Naive B cell (primary cell): Measurements from ENCODE around the gene RCOR2. TPM values are rescaled to one million over a fixed set of nuclear protein-coding genes. Genes with fewer than 3 reads are reported as not detected.

Source experiments
- ATAC-seq, 2 donors: fragments of 150-1000 bp; cut with Tn5 transposase; 2 replicates each; pipeline ENCODE4 v1.10.0; 2021; ENCODE audit warnings: low read depth in 2 of 2, mild to moderate bottlenecking in 2 of 2, moderate library complexity in 2 of 2
- DNase-seq: peaks from one replicate; pipeline ENCODE4 v3.0.0; 2022
- H3K27ac Mint-ChIP-seq, 6 donors: one replicate each; pipeline ENCODE4 v1.8.0; 2020 to 2022; ENCODE audit warnings: mild to moderate bottlenecking in 6 of 6, mixed read lengths in 6 of 6, moderate library complexity in 5 of 6, inconsistent platforms in 2 of 6
- H3K27me3 Mint-ChIP-seq, 3 donors: one replicate each; pipeline ENCODE4 v1.8.0; 2021 to 2022; ENCODE audit warnings: mixed read lengths in 3 of 3, mild to moderate bottlenecking in 1 of 3
- H3K36me3 Mint-ChIP-seq, 2 donors: one replicate each; pipeline ENCODE4 v1.8.0; 2020 to 2022; ENCODE audit warnings: mixed read lengths in 2 of 2, inconsistent platforms in 1 of 2, mild to moderate bottlenecking in 1 of 2
- H3K4me1 Mint-ChIP-seq, 3 donors: one replicate each; pipeline ENCODE4 v1.8.0; 2020 to 2022; ENCODE audit warnings: mixed read lengths in 3 of 3, inconsistent platforms in 1 of 3, mild to moderate bottlenecking in 1 of 3, moderate library complexity in 1 of 3
- H3K4me3 Mint-ChIP-seq, 8 donors: one replicate each; pipeline ENCODE4 v1.8.0; 2020 to 2022; ENCODE audit warnings: mild to moderate bottlenecking in 8 of 8, mixed read lengths in 8 of 8, moderate library complexity in 8 of 8, inconsistent platforms in 2 of 8
- H3K9me3 Mint-ChIP-seq, 7 donors: one replicate each; pipeline ENCODE4 v1.8.0; 2020 to 2022; ENCODE audit warnings: mixed read lengths in 7 of 7, mild to moderate bottlenecking in 5 of 7, inconsistent platforms in 2 of 7, moderate library complexity in 1 of 7
- polyA plus RNA-seq, 6 donors: library from polyadenylated mRNA; unstranded; fragments of 300-500 nt; fragmentation: Illumina TruSeq; gene quantifications; one replicate each; pipeline ENCODE4 v1.2.3, GENCODE V29; 2021; ENCODE audit warnings: low read depth in 6 of 6

The RCOR2 gene
- polyA plus RNA-seq, 6 donors from 2014 or later = not detected

DNA sequence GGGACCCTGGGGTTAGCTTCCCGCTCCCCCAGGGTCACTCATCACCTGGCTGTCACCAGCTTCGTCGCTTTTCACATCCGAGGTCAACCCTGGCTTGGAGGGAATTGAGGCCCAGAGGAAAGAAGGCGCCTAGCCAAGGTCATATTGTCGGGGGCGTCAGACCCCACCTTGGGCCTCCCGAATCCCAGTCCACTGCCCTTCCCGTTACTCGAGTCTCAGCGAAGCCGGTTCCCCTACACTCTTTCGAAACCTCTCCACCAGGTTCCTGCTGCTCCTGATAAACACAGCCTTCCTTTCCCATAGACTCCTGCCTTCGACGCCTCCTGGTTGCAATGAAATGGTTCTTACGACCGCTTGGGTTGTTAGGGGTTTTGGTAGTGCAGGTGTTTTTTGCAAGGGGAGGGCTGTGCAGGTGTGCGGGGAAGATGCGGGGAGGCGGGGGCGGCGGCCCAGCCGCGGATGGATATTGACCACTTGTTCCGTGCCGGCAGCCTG, 22.5 kb upstream of the RCOR2 start:
- DNase-seq (no peak), ATAC-seq (no peak)
- peaks cover 36 to 49% (median 47%) of the 10 kb centered on the region in 3 donors for H3K4me1 Mint-ChIP-seq
- H3K4me3 Mint-ChIP-seq = peak overlapping the region; percentile 78 to 94 (median 91)
- no peaks in the 10 kb centered on the region for H3K36me3 Mint-ChIP-seq
- peak overlapping the region; percentile 76 to 97 (median 83) for H3K27ac Mint-ChIP-seq
- no peaks in the 10 kb centered on the region for H3K27me3 Mint-ChIP-seq
- no peaks in the 10 kb centered on the region for H3K9me3 Mint-ChIP-seq

DNA sequence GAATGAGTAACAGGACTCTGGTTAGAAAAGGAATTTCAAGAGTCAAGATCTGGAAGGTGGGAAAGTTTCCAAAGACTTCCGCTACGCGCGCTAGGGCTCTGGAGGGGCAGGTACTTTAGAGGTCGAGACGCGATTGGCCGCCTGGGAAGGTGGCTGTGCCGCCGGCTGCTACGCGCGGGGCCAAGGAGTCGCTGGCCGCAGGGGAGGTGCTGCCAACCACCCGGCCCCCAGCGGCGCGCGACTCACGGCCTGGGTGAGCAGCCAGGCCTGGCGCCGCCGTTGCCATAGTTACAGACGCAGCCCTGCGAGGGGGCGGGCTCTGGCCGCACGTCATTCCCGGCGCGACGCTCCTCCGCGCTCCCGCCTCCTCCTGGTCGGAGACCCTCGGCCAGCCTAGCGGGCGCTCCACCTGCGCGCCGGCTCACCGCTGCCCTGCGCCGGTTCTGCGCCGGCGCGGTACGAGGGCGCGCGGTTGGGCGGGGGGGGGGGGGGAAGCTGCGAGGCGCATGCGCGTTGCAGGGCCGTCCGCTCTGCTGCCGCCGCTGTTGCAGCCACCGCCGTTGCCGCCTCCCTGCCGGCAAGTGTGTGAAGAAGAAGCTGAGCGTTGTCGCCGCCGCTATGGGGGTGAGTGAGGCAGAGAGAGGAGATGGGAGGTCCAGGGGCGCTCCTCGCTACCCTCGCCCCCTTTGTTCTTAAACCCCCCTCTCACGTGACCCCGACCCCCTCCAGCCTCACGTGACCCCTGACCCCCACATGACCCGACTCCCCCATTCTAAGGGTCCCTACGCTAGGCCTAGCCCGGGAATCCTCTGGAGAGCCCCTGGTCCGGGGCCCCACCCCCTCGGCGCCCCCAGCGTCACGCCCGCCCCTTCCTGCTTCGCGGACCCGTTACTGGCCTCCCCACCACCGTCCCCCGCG, 21.8 kb upstream of the RCOR2 start, which contains the start of gene NAA40:
TSS of gene NAA40 (plus strand) at position 524 of the 918 bp plus-strand sequence. CDS start at position 619, 95 bp downstream.
- Mint-ChIP-seq H3K27ac (peak within 1 kb of the TSS; percentile 81 to 97 (median 92)), H3K4me1 (peaks cover 30 to 43% (median 41%) of the 10 kb centered on the region in 3 donors), H3K4me3 (peak within 1 kb of the TSS; percentile 78 to 94 (median 91)), H3K9me3 (no peaks in the 10 kb centered on the region), H3K36me3 (no peaks in the 10 kb centered on the region), H3K27me3 (no peaks in the 10 kb centered on the region)
- peak; percentile 89 for DNase-seq
- ATAC-seq = peak; percentile 84 to 86

DNA sequence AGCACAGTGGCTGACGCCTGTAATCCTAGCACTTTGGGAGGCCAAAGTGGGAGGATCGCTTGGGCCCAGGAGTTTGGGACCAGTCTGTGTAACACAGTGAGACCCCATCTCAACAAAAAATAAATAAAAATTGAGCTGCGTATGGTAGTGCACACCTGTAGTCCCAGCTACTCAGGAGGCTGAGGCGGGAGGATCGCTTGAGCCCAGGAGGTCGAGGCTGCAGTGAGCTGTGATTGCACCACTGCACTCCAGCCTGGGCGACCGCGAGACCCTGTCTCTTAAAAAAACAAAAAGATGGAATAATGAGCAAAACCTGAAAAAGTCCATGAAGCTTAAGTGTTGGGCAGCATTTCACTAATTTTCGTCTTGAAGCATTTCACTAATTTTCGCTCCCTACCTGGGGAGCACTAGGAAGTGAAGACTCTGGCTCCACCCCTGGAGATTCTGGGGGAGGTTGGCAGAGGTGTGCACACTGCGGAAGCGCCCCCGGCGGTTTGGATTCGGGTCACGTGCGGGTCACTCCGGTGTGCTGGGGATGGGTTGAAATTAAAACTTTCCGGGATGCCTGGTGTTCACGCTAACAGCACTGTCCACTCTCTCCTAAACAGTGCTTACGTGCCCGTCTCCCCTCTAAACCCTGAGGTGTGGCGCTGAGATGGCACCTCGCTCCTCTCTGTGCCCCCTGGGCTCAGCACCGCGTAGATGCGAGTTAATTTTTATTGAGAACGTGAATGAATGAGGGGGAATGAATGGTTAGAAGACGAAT, 20.9 kb upstream of the RCOR2 start:
- Mint-ChIP-seq H3K4me1 (peaks cover 30 to 36% (median 35%) of the 10 kb centered on the region in 3 donors), H3K36me3 (no peaks in the 10 kb centered on the region), H3K9me3 (no peaks in the 10 kb centered on the region), H3K27me3 (no peaks in the 10 kb centered on the region), H3K27ac (peak overlapping the region in 5 of 6 donors; percentile 81 to 95 (median 92)), H3K4me3 (peak overlapping the region; percentile 78 to 94 (median 90))
- ATAC-seq (peak; percentile 7 to 15), DNase-seq (no peak)

DNA sequence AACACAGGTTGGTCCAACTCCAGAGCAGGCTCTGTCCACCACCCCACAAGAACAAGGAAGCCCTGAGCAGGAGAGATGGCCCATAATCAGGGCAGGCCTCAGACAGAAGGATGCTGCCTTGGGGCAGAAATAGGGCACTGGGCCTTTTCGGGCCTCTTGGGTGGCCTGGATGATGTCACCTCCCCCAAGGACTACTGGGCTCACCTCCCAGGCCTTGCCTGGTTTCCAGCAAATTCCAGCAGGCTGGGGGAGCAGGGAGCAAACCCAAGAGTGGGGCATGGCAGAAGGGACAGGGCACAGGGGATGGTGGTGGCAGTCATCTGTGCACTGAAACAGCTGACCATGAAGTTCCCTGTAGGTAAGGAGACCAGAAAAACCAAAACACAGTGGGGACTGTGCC, 16.5 kb upstream of the RCOR2 start:
- peak overlapping the region in 1 of 8 donors; percentile 61 for H3K4me3 Mint-ChIP-seq
- DNase-seq = no peak

DNA sequence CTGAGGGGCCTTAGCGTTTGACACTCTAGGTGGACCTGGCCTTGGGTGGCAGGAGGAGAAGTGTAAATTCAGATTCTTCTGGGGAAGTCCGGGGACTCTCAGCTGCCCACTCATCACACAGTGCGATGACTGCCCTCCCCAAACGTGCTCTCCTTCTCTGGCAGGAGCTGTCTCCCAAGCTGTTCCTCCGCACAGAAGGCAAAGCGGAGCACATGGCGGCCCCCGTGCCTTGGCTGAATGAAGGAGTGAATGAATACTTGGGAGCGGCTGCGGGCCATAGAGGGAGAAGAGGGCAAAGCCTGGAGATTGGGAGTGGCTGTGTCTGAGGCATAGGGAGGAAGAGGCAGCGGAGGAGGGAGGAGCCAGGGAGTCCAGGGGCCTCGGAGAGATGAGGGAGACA, 14.9 kb upstream of the RCOR2 start:
- Mint-ChIP-seq H3K9me3 (no peaks in the 10 kb centered on the region), H3K27me3 (peaks cover 6 to 16% (median 11%) of the 10 kb centered on the region in 3 donors), H3K36me3 (no peaks in the 10 kb centered on the region), H3K4me3 (no peak overlapping the region), H3K27ac (peak overlapping the region in 1 of 6 donors; percentile 80), H3K4me1 (peaks cover 0 to 4% (median 0%) of the 10 kb centered on the region in 3 donors)
- no peak for DNase-seq
- no peak for ATAC-seq

More for the DNA sequence above, 16.5 kb upstream of the RCOR2 start:
- no peak overlapping the region for H3K27ac Mint-ChIP-seq
- H3K36me3 Mint-ChIP-seq = no peaks in the 10 kb centered on the region
- ATAC-seq = no peak
- peaks cover 5 to 8% (median 7%) of the 10 kb centered on the region in 3 donors for H3K4me1 Mint-ChIP-seq
- H3K9me3 Mint-ChIP-seq = no peaks in the 10 kb centered on the region
- peaks cover 0 to 6% (median 2%) of the 10 kb centered on the region in 3 donors for H3K27me3 Mint-ChIP-seq

DNA sequence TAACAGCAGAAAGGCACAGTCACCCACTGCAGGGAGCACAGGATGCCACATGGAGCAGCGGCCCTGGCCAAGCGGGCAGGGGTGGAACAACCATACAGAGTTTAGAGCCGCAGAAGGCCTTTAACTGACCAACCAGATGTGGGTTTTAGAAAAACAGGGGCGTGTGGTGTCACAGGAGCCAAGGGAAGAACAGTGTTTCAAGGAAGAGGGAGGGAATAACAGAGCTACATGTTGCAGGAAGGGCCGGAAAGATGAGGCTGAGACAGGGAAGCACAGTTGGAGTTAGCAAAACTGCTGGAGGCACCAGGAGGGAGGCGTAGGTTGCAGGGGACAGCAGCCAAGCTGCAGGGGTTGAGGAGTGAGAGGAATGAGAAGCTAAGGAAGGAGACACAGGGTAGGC, 14.1 kb upstream of the RCOR2 start:
- Mint-ChIP-seq H3K4me3 (peak overlapping the region in 2 of 8 donors; percentile 9 to 65), H3K27ac (no peak overlapping the region), H3K9me3 (no peaks in the 10 kb centered on the region), H3K27me3 (peaks cover 7 to 17% (median 11%) of the 10 kb centered on the region in 3 donors), H3K36me3 (no peaks in the 10 kb centered on the region), H3K4me1 (peaks cover 0 to 3% (median 0%) of the 10 kb centered on the region in 3 donors)
- ATAC-seq = no peak
- no peak for DNase-seq

DNA sequence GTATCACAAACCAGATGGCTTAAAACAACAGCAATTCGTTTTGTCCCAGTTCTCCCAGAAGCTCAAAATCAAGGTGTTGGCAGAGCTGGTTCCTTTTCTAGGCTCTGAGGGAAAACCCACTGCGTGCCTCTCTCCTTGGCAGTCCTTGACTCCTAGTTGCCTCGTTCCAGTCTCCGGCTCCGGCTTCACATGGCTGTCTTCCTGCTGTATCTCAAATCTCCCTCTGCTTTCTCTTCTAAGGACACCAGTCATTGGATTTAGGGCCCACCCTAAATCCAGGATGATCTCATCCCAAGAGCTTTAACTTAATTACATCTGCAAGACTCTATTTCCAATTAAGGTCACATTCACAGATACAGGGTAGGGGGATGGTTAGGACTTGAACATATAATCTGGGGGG, 12.7 kb upstream of the RCOR2 start:
- DNase-seq (no peak), ATAC-seq (no peak)
- Mint-ChIP-seq H3K4me3 (no peak overlapping the region), H3K9me3 (no peaks in the 10 kb centered on the region), H3K27ac (peak overlapping the region in 1 of 6 donors; percentile 64), H3K27me3 (peaks cover 11 to 25% (median 17%) of the 10 kb centered on the region in 3 donors), H3K4me1 (no peaks in the 10 kb centered on the region), H3K36me3 (no peaks in the 10 kb centered on the region)

DNA sequence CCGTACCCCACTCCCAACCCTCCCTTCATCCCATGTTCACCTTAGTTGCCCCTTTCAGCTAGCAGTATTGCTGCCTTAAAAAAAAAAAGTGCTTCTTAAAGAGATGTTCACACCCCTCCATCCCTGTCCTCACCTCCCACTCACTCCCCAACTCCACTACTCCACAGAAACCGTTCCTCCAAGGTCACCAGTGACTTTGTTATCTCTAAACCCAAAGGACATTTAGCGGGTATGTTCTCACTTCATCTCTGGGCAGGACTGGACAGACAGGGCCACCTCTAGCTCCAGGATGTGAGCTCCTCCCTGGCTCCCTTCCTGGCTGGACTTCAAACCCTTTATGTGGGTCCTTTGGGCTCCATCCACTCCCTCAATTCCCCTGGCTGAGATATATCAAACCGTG, 6.4 kb upstream of the RCOR2 start:
- Mint-ChIP-seq H3K27me3 (peaks cover 10 to 47% (median 30%) of the 10 kb centered on the region in 3 donors), H3K4me3 (no peak overlapping the region), H3K9me3 (no peaks in the 10 kb centered on the region), H3K27ac (peak overlapping the region in 1 of 6 donors; percentile 82), H3K4me1 (peaks cover 6 to 9% (median 6%) of the 10 kb centered on the region in 3 donors), H3K36me3 (no peaks in the 10 kb centered on the region)
- ATAC-seq (no peak), DNase-seq (no peak)

DNA sequence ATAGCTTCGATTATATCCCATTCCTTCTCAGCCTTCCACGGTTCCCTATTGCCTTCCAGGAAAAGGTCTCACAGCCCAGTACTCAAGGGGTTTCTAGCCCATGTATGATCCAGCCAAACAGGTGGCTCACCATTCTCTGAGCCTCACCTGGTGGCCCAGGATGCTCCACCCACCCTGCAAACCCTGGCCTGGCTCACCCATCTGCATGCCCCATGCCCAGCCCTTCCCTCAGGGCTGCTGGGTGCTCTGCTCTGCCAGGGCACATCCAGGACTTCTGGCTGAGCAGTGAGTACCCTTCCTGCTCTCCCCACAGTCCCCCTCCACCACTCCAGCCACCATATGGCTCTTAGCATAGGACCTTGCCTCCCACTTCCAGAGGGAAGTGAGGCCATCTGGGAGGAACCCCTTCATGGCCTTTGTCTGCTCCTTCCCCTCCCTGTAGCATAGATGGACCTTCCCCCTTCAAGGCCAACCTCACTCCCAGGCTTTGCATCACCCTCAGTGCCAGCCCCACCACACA, 5.8 kb upstream of the RCOR2 start:
- Mint-ChIP-seq H3K4me1 (peaks cover 7 to 11% (median 8%) of the 10 kb centered on the region in 3 donors), H3K36me3 (no peaks in the 10 kb centered on the region), H3K9me3 (no peaks in the 10 kb centered on the region), H3K27me3 (peaks cover 6 to 41% (median 30%) of the 10 kb centered on the region in 3 donors), H3K4me3 (no peak overlapping the region), H3K27ac (no peak overlapping the region)
- ATAC-seq (no peak), DNase-seq (no peak)

DNA sequence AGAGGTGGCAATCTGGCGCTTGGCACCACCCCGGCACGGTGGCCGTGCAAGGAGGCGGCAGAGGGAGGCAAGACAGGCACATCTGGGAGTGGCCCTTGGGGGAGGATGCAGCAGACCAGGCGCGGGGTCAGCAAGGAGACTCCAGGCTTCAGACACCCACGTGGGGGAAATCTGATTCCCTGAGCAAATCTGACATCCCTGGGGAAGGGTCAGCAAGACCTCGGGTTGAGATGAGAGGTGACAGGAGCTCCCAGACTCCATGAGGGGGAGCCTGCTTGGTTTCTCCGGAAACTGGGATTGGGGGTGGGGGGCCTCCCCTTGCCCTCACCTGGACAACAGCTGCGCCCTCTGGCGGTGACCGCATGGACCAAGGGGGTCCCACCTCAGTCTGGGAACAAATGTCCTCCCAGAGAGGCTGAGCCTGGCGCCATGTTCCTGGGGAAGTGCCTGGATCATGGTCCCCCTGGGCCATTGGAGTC, 4.0 kb upstream of the RCOR2 start:
- H3K36me3 Mint-ChIP-seq = no peaks in the 10 kb centered on the region
- H3K9me3 Mint-ChIP-seq = no peaks in the 10 kb centered on the region
- DNase-seq = peak; percentile 35
- peak overlapping the region in 1 of 6 donors; percentile 56 for H3K27ac Mint-ChIP-seq
- peaks cover 6 to 42% (median 24%) of the 10 kb centered on the region in 3 donors for H3K27me3 Mint-ChIP-seq
- no peak overlapping the region for H3K4me3 Mint-ChIP-seq
- H3K4me1 Mint-ChIP-seq = peaks cover 9 to 20% (median 15%) of the 10 kb centered on the region in 3 donors
- ATAC-seq = peak; percentile 22 to 32

DNA sequence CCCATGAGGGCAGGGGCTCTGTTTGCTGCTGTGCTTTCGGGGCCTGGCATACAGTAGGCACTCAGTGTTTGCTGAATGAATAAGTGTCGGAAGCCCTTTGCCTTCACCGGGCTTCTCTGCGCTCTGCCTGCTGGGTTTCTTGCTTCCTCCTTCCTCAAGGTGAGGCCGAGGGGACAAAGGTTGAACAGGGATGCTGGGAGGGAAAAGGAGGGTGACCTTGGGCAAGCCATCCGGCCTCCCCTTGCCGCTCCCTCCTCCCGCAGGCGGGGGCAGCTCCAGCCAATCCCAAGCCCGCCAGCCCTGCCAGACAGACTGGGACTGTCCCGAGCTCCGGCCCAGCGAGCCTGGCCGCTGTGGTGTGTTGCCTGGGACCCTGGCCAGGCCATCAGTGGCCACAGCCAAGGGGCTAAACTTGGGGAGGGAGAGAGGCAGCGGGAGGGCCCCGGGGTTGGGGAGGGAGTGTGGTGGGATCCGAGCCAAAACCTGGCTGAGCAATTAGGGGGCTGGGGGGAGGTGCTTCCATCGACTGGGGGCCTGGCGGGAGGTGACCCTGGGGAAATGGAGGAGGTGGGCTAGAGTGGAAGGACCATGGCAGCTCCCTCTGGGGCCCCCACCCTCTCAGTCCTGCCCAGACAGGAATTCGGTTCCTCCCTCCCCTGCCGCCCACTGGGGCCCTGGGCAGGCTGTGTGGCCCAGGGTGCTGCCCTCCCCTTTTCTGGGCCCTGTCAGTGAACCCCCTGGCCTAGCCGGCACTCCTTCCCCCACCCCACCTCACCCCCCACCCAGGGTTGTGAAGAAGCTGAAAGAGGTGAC, 3.4 kb upstream of the RCOR2 start:
- Mint-ChIP-seq H3K4me3 (peak overlapping the region in 6 of 8 donors; percentile 15 to 88 (median 35)), H3K4me1 (peaks cover 11 to 21% (median 15%) of the 10 kb centered on the region in 3 donors), H3K27me3 (peaks cover 6 to 40% (median 21%) of the 10 kb centered on the region in 3 donors), H3K9me3 (no peaks in the 10 kb centered on the region), H3K36me3 (no peaks in the 10 kb centered on the region), H3K27ac (no peak overlapping the region)
- ATAC-seq = no peak
- DNase-seq = no peak
